NCI-H748 (cell line): ENCODE data around the gene SATB2.
A peak's percentile ranks its signal among the peaks of the same experiment; 100 is the strongest.

ENCODE experiments used
- DNase-seq: peaks from one replicate; lab custom pipeline; 2025; ENCODE audit not compliant: unreplicated experiment; lab: John Stamatoyannopoulos, UW

SATB2 gene

GRCh38 chr2:199273042-199273511 is 184.7 kb downstream of the SATB2 start:
- peak; percentile 88 for DNase-seq

- no peak for DNase-seq
These were observed 195.8 kb downstream of the SATB2 start for GRCh38 chr2:199261936-199262335.

- DNase-seq = peak; percentile 78
These were observed 196.5 kb downstream of the SATB2 start for GRCh38 chr2:199261239-199261638.

- no peak for DNase-seq
These were observed 198.1 kb downstream of the SATB2 start for GRCh38 chr2:199259671-199260070.

- DNase-seq = no peak
These were observed 199.4 kb downstream of the SATB2 start for GRCh38 chr2:199258291-199258690.

GRCh38 chr2:199257261-199258224 is 200.2 kb downstream of the SATB2 start:
- peak; percentile 12 for DNase-seq

- no peak for DNase-seq
These were observed 227.6 kb downstream of the SATB2 start for GRCh38 chr2:199230091-199230490.

- DNase-seq = no peak
These were observed 228.6 kb downstream of the SATB2 start for GRCh38 chr2:199228887-199229819.

GRCh38 chr2:199223791-199224190 is 233.9 kb downstream of the SATB2 start:
- peak; percentile 30 for DNase-seq

GRCh38 chr2:199220920-199221319 is 236.8 kb downstream of the SATB2 start:
- DNase-seq = no peak

- no peak for DNase-seq
These were observed 238.2 kb downstream of the SATB2 start for GRCh38 chr2:199219551-199219950.
